ENCODE results near the gene COG4.

Gene COG4

DNA sequence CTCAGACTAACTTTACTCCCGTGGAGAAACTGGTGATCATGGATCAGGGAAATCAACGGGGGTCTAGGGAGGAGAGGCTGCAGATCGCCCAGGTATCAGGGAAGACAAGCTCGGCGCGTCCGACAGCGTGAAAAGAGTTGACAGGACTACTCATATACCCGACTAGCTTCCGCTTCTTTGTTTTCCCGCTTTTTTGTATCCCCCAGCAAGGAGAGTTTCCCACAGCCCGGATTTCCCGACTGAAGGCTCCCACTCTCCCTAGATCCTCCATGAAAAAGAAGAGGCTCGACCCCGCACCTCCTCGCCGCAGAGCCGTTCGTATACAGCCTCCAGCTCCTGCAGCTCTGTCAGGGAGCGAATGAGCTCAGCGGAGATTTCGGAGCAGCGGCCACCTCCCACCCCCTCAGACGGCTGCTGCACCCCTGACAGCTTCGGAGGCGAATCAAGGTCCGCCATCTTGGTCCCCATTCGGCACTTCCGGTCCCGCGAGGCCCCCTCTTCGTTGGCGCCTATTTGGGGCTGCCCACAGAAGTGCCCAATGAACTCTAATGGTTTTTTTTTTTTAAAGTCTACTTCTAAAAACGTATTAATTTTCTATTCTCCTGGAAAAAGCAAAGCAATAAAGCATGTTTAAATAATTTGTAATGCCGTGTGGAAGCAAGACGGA is at the start of gene COG4:
Gene COG4, minus strand, starts transcription at position 479 of the 667 bp plus-strand sequence. Its CDS starts 11 bp downstream, at position 468.
- Histone ChIP-seq H3K9me3 (no peaks in the 10 kb centered on the region), H3K4me3 (ENCODE audit: low read depth in 1 of 2, low read length in 1 of 2) (peak within 1 kb of the TSS; percentile 79 to 100), H3K27ac (peak within 1 kb of the TSS; percentile 79), H3K36me3 (peaks cover 7% of the 10 kb centered on the region), H3K27me3 (no peaks in the 10 kb centered on the region), H3K4me1 (ENCODE audit: control insufficient read depth in 1 of 2, insufficient read depth in 1 of 2, low read depth in 1 of 2, low read length in 1 of 2) (peaks cover 23 to 29% of the 10 kb centered on the region in 2 experiments)
- no peak for TF ChIP-seq CTCF (IDR thresholded peaks at IDR 0.05)

GRCh38 chr16:70572926-70573270 is 49.5 kb upstream of the COG4 start:
- Histone ChIP-seq H3K36me3 (peaks cover 76% of the 10 kb centered on the region), H3K4me3 (ENCODE audit: low read depth in 1 of 2, low read length in 1 of 2) (no peak overlapping the region), H3K27ac (no peak overlapping the region), H3K27me3 (no peaks in the 10 kb centered on the region), H3K4me1 (ENCODE audit: control insufficient read depth in 1 of 2, insufficient read depth in 1 of 2, low read depth in 1 of 2, low read length in 1 of 2) (peaks cover 6 to 7% of the 10 kb centered on the region in 2 experiments), H3K9me3 (no peaks in the 10 kb centered on the region)
- no peak for TF ChIP-seq CTCF (IDR thresholded peaks at IDR 0.05)

DNA sequence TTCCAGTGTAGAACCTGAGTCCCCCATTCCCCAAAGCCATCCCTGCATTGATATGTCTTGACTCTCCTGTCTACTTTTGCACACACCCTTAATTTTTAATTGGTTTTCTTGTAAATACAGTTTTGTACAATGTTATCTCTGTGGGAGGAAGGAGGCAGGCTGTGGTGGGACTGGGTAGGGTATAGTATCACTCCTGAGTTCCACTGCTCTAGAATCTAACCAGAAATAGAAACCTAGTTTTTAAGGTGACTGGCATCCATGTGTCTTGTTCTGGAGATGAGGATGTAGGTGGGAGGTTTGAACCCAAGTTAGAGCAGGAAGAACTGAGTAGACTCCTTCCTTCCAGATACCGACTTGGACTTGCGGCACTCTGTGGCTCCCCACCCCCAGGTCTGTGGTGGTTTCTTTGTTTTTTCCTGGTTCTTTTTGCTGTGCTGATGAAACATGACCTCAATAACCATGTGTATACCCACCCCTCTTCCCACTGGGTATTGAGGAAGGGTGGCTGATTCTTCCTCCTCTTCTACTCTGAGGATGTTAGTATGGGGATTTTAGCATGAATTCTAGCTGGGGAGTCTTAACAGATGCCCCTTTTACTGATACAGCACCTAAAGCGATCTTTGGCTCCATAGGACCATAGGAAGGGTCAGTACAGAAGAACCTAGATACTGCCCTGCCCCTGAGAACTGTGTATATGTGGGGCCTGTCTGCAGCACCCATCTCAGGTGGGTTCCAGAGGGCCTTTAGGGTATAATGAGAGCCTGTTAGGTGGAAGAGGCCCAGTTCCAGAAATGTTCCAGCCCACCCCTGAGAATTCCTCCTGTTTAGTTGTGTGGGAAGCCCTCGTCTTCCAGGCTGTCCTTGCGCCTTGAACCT is 48.9 kb upstream of the COG4 start:
- peaks cover 6 to 7% of the 10 kb centered on the region in 2 experiments for H3K4me1 ChIP-seq (ENCODE audit: control insufficient read depth in 1 of 2, insufficient read depth in 1 of 2, low read depth in 1 of 2, low read length in 1 of 2)
- H3K36me3 ChIP-seq = peaks cover 82% of the 10 kb centered on the region
- no peak overlapping the region for H3K4me3 ChIP-seq (ENCODE audit: low read depth in 1 of 2, low read length in 1 of 2)

DNA sequence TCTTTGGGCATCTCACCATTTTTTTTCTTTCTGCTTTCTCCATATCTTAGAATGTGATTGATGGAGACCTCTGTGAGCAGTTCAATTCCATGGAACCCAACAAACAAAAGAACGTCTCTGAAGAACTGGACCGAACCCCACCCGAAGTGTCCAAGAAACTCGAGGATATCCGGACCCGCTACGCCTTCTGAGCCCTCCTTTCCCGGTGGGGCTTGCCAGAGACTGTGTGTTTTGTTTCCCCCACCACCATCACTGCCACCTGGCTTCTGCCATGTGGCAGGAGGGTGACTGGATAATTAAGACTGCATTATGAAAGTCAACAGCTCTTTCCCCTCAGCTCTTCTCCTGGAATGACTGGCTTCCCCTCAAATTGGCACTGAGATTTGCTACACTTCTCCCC is 48.3 kb upstream of the COG4 start:
- Histone ChIP-seq H3K9me3 (no peaks in the 10 kb centered on the region), H3K27me3 (no peaks in the 10 kb centered on the region), H3K4me3 (ENCODE audit: low read depth in 1 of 2, low read length in 1 of 2) (no peak overlapping the region), H3K36me3 (peaks cover 88% of the 10 kb centered on the region), H3K27ac (no peak overlapping the region), H3K4me1 (ENCODE audit: control insufficient read depth in 1 of 2, insufficient read depth in 1 of 2, low read depth in 1 of 2, low read length in 1 of 2) (peaks cover 4 to 5% of the 10 kb centered on the region in 2 experiments)
- no peak for TF ChIP-seq CTCF (IDR thresholded peaks at IDR 0.05)

More for the DNA sequence above, 48.9 kb upstream of the COG4 start:
- Histone ChIP-seq H3K27me3 (no peaks in the 10 kb centered on the region), H3K27ac (no peak overlapping the region), H3K9me3 (no peaks in the 10 kb centered on the region)
- no peak for TF ChIP-seq CTCF (IDR thresholded peaks at IDR 0.05)

- Histone ChIP-seq H3K4me1 (ENCODE audit: control insufficient read depth in 1 of 2, insufficient read depth in 1 of 2, low read depth in 1 of 2, low read length in 1 of 2) (no peaks in the 10 kb centered on the region), H3K4me3 (ENCODE audit: low read depth in 1 of 2, low read length in 1 of 2) (no peak overlapping the region), H3K9me3 (no peaks in the 10 kb centered on the region), H3K36me3 (peaks cover 94% of the 10 kb centered on the region), H3K27ac (no peak overlapping the region), H3K27me3 (no peaks in the 10 kb centered on the region)
- TF ChIP-seq CTCF (IDR thresholded peaks at IDR 0.05) = no peak
Measured at GRCh38 chr16:70570967-70571570, 47.7 kb upstream of the COG4 start.

Measured in neutrophil (primary cell).